ENCODE measurements around the gene SLC15A1.

Gene SLC15A1

GRCh38 chr13:98690348-98691022 is 62.0 kb downstream of the SLC15A1 start:
- no peak for DNase-seq

- no peak for DNase-seq
Measured at GRCh38 chr13:98689347-98689968, 63.0 kb downstream of the SLC15A1 start.

- DNase-seq = no peak
Measured at GRCh38 chr13:98688373-98688772, 64.1 kb downstream of the SLC15A1 start.

- no peak for DNase-seq
Measured at GRCh38 chr13:98687319-98687718, 65.2 kb downstream of the SLC15A1 start.

- no peak for DNase-seq
Measured at GRCh38 chr13:98686270-98686669, 66.2 kb downstream of the SLC15A1 start.

- DNase-seq = no peak
Measured at GRCh38 chr13:98685146-98685545, 67.3 kb downstream of the SLC15A1 start.

GRCh38 chr13:98681049-98681448 is 71.4 kb downstream of the SLC15A1 start:
- DNase-seq = no peak

- DNase-seq = no peak
Measured at GRCh38 chr13:98678741-98679140, 73.7 kb downstream of the SLC15A1 start.

GRCh38 chr13:98677398-98677797 is 75.1 kb downstream of the SLC15A1 start:
- DNase-seq = peak; percentile 81

- no peak for DNase-seq
Measured at GRCh38 chr13:98676239-98676638, 76.2 kb downstream of the SLC15A1 start.

GRCh38 chr13:98675837-98676236 is 76.6 kb downstream of the SLC15A1 start:
- DNase-seq = no peak

GRCh38 chr13:98675066-98675465 is 77.4 kb downstream of the SLC15A1 start:
- DNase-seq = no peak

- DNase-seq = peak; percentile 70
Measured at GRCh38 chr13:98672947-98673613, 79.4 kb downstream of the SLC15A1 start.

GRCh38 chr13:98668155-98668554 is 84.3 kb downstream of the SLC15A1 start:
- DNase-seq = no peak

GRCh38 chr13:98665638-98665995 is 86.9 kb downstream of the SLC15A1 start:
- no peak for DNase-seq

- DNase-seq = peak; percentile 25
Measured at GRCh38 chr13:98664924-98665637, 87.4 kb downstream of the SLC15A1 start.

GRCh38 chr13:98664510-98664909 is 88.0 kb downstream of the SLC15A1 start:
- DNase-seq = no peak

- DNase-seq = peak; percentile 57
Measured at GRCh38 chr13:98664047-98664446, 88.4 kb downstream of the SLC15A1 start.

- peak; percentile 33 for DNase-seq
Measured at GRCh38 chr13:98658131-98658530, 94.3 kb downstream of the SLC15A1 start.

- DNase-seq = peak; percentile 25
Measured at GRCh38 chr13:98657506-98658085, 94.9 kb downstream of the SLC15A1 start.

GRCh38 chr13:98656223-98656622 is 96.2 kb downstream of the SLC15A1 start:
- DNase-seq = no peak

- DNase-seq = peak; percentile 72
Measured at GRCh38 chr13:98653463-98653985, 98.9 kb downstream of the SLC15A1 start.

Measured in fibroblast of upper back skin (primary cell).